T-cell (primary cell): Measurements from ENCODE around the gene FBXO40. TPM values are rescaled to one million over a fixed set of nuclear protein-coding genes. Genes with fewer than 3 reads are reported as not detected.

Experiments
- ATAC-seq, 4 experiments: fragments of 200-7000 bp in 3 of 4; fragments of 150-1000 bp in 1 of 4; cut with Tn5 transposase; replicated peaks in 1 of 4; 1 replicate in 3 of 4; 2 replicates in 1 of 4; pipeline ENCODE4 v1.10.0; 2021; ENCODE audit warnings: moderate library complexity in 3 of 4, mild to moderate bottlenecking in 2 of 4, moderate number of reproducible peaks in 1 of 4
- CTCF ChIA-PET, 2 donors: fragments of 300-600 bp; sonication (Branson Sonifier 250); formaldehyde crosslinking; loops; one replicate each; lab custom pipeline; 2022; ENCODE audit warnings: antibody characterized with exemption in 2 of 2; lab: Charles Lee
- POLR2A ChIA-PET, 2 donors: fragments of 300-600 bp; sonication (Branson Sonifier 250); formaldehyde crosslinking; loops; one replicate each; lab custom pipeline; 2022; ENCODE audit warnings: antibody characterized with exemption in 2 of 2; lab: Charles Lee
- DNase-seq, 35 experiments: peaks; one replicate each; pipeline versions ENCODE4 v3.0.0 to v3.0.0-alpha.2; 2013 to 2023
- H3K27ac ChIP-seq: one replicate; pipeline ENCODE4 v1.5.1; 2013; ENCODE audit warnings: low read length
- H3K27me3 ChIP-seq, 2 experiments: replicated peaks in 1 of 2; 1 replicate in 1 of 2; 2 replicates in 1 of 2; pipeline versions ENCODE4 v1.6.1 to v1.7.0; 2013; ENCODE audit warnings: low read length in 1 of 2, mixed read lengths in 1 of 2; ENCODE audit not compliant: control insufficient read depth in 2 of 2, insufficient read depth in 2 of 2; ENCODE audit errors: extremely low read depth in 1 of 2
- H3K36me3 ChIP-seq, 2 donors: 1 replicate in 1 of 2; 2 replicates in 1 of 2; pipeline versions ENCODE4 v1.6.1 to v1.7.0; 2013; ENCODE audit warnings: low read length in 1 of 2; ENCODE audit not compliant: control insufficient read depth in 2 of 2, insufficient read depth in 1 of 2; ENCODE audit errors: extremely low read depth in 1 of 2
- H3K4me1 ChIP-seq, 2 experiments: 1 replicate in 1 of 2; 2 replicates in 1 of 2; pipeline versions ENCODE4 v1.6.1 to v1.7.0; 2013; ENCODE audit warnings: low read length in 2 of 2, mixed read lengths in 1 of 2; ENCODE audit not compliant: insufficient read depth in 2 of 2, control insufficient read depth in 1 of 2; ENCODE audit errors: extremely low read depth in 1 of 2
- H3K4me3 ChIP-seq, 2 donors: 1 replicate in 1 of 2; 2 replicates in 1 of 2; pipeline versions ENCODE4 v1.5.1 to v1.7.0; 2013; ENCODE audit warnings: mild to moderate bottlenecking in 2 of 2, low read length in 1 of 2, moderate library complexity in 1 of 2; ENCODE audit not compliant: control insufficient read depth in 1 of 2; ENCODE audit errors: extremely low read depth in 1 of 2
- H3K9me3 ChIP-seq: 2 replicates; pipeline ENCODE4 v1.7.0; 2013
- H3K27ac Mint-ChIP-seq, 2 donors: one replicate each; pipeline ENCODE4 v1.8.0; 2020 to 2021; ENCODE audit warnings: mild to moderate bottlenecking in 2 of 2, mixed read lengths in 2 of 2
- H3K27me3 Mint-ChIP-seq, 2 donors: one replicate each; pipeline ENCODE4 v1.8.0; 2021 to 2022; ENCODE audit warnings: mixed read lengths in 2 of 2
- H3K36me3 Mint-ChIP-seq: one replicate; pipeline ENCODE4 v1.8.0; 2021; ENCODE audit warnings: mixed read lengths
- H3K4me1 Mint-ChIP-seq, 3 donors: one replicate each; pipeline ENCODE4 v1.8.0; 2020 to 2022; ENCODE audit warnings: mixed read lengths in 3 of 3, mild to moderate bottlenecking in 1 of 3
- H3K4me3 Mint-ChIP-seq, 3 donors: one replicate each; pipeline ENCODE4 v1.8.0; 2020 to 2022; ENCODE audit warnings: mild to moderate bottlenecking in 3 of 3, mixed read lengths in 3 of 3, moderate library complexity in 3 of 3
- H3K9me3 Mint-ChIP-seq, 3 donors: one replicate each; pipeline ENCODE4 v1.8.0; 2020 to 2022; ENCODE audit warnings: mixed read lengths in 3 of 3
- WGBS: methylation state at CpG from one replicate; pipeline ENCODE4 v1.1.5; 2013; ENCODE audit warnings: missing lambda C conversion rate; ENCODE audit not compliant: insufficient coverage; 5-methylcytosine and 5-hydroxymethylcytosine counted together
- total RNA-seq, 35 experiments: library from RNA in 6 of 35; stranded (reverse) in 6 of 35; fragments of 120-200 nt in 1 of 35; gene quantifications; one replicate each; pipeline versions ENCODE4 v1.2.1 to v1.2.4 and lab custom pipeline; 2013 to 2026

The FBXO40 gene
- total RNA-seq, 5 donors from 2014 or later (not counting 1 experiment from before 2014, with no cell fraction given), result not detected

DNA sequence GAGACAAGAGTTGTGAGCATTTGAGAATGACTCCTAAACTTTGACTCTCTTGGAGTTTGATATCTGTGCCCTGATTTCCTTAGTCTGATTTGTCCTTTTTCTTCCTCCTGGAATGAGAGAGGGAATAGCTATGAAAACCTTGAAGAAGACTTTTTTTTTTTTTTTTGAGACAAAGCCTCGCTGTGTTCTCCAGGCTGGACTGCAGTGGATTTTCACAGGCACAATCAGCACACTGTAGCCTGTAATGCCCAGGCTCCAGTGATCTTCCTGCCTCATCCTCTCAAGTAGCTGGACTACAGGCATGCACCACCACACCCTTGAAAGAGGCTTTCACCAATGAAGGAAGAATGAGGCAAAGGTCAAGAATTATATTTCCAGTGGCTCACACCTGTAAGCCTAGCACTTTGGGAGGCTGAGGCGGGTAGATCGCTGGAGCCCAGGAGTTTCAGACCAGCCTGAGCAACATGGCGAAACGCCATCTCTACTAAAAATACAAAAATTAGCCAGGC is 35.7 kb upstream of the FBXO40 start:
- no peak overlapping the region for H3K4me3 ChIP-seq
- H3K27me3 ChIP-seq, result peaks cover 0 to 9% of the 10 kb centered on the region in 2 experiments
- POLR2A ChIA-PET, result no interaction called here
- H3K4me1 Mint-ChIP-seq, result no peaks in the 10 kb centered on the region
- CTCF ChIA-PET, result interaction anchor here in 1 of 2 donors (0.6 kb wide), 1 partner anchor 1681 kb away, joined by 3 read pairs; no protein-coding TSS in a partner anchor
- WGBS, result 60% methylated on average over 1 of the region's 5 CpGs
- peaks cover 12 to 18% of the 10 kb centered on the region in 2 donors for H3K27me3 Mint-ChIP-seq
- no peaks in the 10 kb centered on the region for H3K36me3 Mint-ChIP-seq
- H3K9me3 ChIP-seq, result no peaks in the 10 kb centered on the region
- DNase-seq (no peak), ATAC-seq (no peak)
- H3K27ac Mint-ChIP-seq, result no peak overlapping the region
- no peak overlapping the region for H3K4me3 Mint-ChIP-seq
- H3K4me1 ChIP-seq, result no peaks in the 10 kb centered on the region
- H3K9me3 Mint-ChIP-seq, result no peaks in the 10 kb centered on the region
- H3K27ac ChIP-seq, result no peak overlapping the region
- H3K36me3 ChIP-seq, result no peaks in the 10 kb centered on the region

DNA sequence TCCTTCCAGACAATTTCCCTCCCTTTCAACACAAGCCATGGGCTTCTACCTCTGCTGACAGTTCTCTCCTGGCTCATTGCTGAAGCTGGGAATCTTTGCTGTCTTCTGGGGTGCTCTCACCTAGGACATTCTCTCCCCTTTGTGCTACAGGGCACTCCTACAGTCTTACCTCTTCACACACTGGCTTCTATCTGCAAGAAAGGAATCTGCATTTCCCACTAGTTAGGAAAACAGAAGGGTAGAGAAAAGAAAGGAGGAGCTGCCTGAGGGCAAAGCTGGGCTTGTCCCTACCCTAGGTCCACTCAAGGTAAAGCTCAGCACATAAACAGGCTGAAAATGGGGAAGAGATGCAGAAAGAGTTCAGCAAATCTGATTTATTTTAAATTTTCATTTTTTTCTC is 31.0 kb upstream of the FBXO40 start:
- Mint-ChIP-seq H3K36me3 (no peaks in the 10 kb centered on the region), H3K9me3 (no peaks in the 10 kb centered on the region), H3K27ac (no peak overlapping the region), H3K4me3 (no peak overlapping the region), H3K4me1 (no peaks in the 10 kb centered on the region), H3K27me3 (peaks cover 14 to 18% of the 10 kb centered on the region in 2 donors)
- DNase-seq (no peak), ATAC-seq (no peak)
- no peaks in the 10 kb centered on the region for H3K4me1 ChIP-seq
- ChIA-PET CTCF (no interaction called here), POLR2A (no interaction called here)
- no peak overlapping the region for H3K4me3 ChIP-seq
- H3K9me3 ChIP-seq, result no peaks in the 10 kb centered on the region
- H3K27ac ChIP-seq, result no peak overlapping the region
- peaks cover 0 to 3% of the 10 kb centered on the region in 2 experiments for H3K27me3 ChIP-seq
- H3K36me3 ChIP-seq, result no peaks in the 10 kb centered on the region

DNA sequence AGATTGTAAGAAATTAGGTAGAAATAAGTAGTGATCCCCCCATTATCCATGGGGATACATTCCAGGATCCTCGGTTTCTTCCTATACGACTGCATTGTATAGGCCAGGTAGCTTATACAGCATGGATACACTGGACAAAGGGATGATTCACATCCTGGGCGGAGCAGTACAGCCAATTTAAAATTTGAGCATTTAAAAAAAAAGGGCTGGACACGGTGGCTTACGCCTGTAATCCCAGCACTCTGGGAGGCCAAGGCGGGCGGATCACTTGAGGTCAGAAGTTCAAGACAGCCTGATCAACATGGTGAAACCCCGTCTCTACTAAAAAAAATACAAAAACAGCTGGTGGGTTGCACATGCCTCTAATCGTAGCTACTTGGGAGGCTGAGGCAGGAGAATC is 26.4 kb upstream of the FBXO40 start:
- ChIA-PET CTCF (no interaction called here), POLR2A (no interaction called here)
- DNase-seq (no peak), ATAC-seq (no peak)
- no peak overlapping the region for H3K27ac Mint-ChIP-seq
- H3K9me3 ChIP-seq, result no peaks in the 10 kb centered on the region
- no peaks in the 10 kb centered on the region for H3K4me1 ChIP-seq
- WGBS, result 85% methylated on average over 4 of the region's 9 CpGs
- no peaks in the 10 kb centered on the region for H3K36me3 Mint-ChIP-seq
- H3K27ac ChIP-seq, result no peak overlapping the region
- no peak overlapping the region for H3K4me3 ChIP-seq
- no peaks in the 10 kb centered on the region for H3K36me3 ChIP-seq
- no peaks in the 10 kb centered on the region for H3K9me3 Mint-ChIP-seq
- H3K27me3 ChIP-seq, result no peaks in the 10 kb centered on the region
- no peaks in the 10 kb centered on the region for H3K4me1 Mint-ChIP-seq
- H3K27me3 Mint-ChIP-seq, result peaks cover 5% of the 10 kb centered on the region in 2 donors
- H3K4me3 Mint-ChIP-seq, result no peak overlapping the region

DNA sequence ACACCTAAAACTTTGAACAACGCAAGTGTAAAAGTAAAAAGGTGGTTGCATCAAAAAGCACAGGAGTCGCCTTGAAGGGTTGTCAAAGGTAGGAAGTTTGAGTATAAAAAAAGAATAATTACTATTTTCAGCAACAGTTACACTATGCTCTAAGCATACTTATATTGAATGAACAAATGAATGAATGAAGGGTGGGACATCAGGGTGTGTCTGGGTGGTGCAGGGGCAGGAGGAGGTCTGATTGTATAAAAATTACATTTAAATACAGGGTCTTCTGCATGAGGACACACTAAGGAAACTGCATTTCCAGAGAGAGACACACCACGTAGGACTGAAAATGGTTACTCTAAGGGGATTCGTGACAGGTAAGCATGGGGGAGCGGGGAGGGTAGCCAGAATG is 25.5 kb upstream of the FBXO40 start, which contains the start of gene ARGFX:
ARGFX (plus strand) TSS at position 301 of the 400 bp plus-strand sequence. CDS start 2,765 bp downstream, outside the sequence.
- H3K27me3 Mint-ChIP-seq, result peaks cover 0 to 5% of the 10 kb centered on the region in 2 donors
- POLR2A ChIA-PET, result no interaction called here
- WGBS, result 100% methylated on average over 1 of the region's 5 CpGs
- DNase-seq, result no peak
- H3K36me3 Mint-ChIP-seq, result no peaks in the 10 kb centered on the region
- H3K9me3 Mint-ChIP-seq, result no peaks in the 10 kb centered on the region
- Histone ChIP-seq H3K27ac (no peak within 1 kb of the TSS), H3K4me1 (no peaks in the 10 kb centered on the region), H3K27me3 (no peaks in the 10 kb centered on the region), H3K9me3 (no peaks in the 10 kb centered on the region), H3K4me3 (no peak within 1 kb of the TSS), H3K36me3 (no peaks in the 10 kb centered on the region)
- CTCF ChIA-PET, result no interaction called here
- ATAC-seq, result no peak
- no peaks in the 10 kb centered on the region for H3K4me1 Mint-ChIP-seq
- no peak within 1 kb of the TSS for H3K27ac Mint-ChIP-seq
- H3K4me3 Mint-ChIP-seq, result no peak within 1 kb of the TSS

DNA sequence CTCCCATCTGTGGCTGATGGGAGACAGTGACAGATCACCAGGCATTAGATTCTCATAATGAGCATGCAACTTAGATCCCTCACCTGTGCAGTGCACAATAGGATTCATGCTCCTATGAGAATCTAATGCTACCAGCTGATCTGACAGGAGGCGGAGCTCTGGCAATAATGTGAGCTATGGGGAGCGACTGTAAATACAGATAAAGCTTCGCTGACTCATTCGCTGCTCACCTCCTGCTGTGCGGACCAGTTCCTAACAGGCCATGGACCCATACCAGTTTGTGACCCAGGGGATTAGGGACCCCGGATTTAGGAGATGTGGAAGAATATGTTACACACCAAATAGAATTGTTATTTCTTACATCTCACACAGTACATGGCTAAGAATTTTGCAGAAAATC is 18.7 kb upstream of the FBXO40 start:
- DNase-seq (no peak), ATAC-seq (no peak)
- Mint-ChIP-seq H3K9me3 (no peaks in the 10 kb centered on the region), H3K4me3 (no peak overlapping the region), H3K27me3 (peaks cover 0 to 7% of the 10 kb centered on the region in 2 donors), H3K4me1 (no peaks in the 10 kb centered on the region), H3K36me3 (no peaks in the 10 kb centered on the region), H3K27ac (no peak overlapping the region)
- no CpG with 5 or more reads among the region's 6 CpGs for whole genome bisulfite sequencing
- Histone ChIP-seq H3K36me3 (no peaks in the 10 kb centered on the region), H3K27ac (no peak overlapping the region), H3K4me1 (no peaks in the 10 kb centered on the region), H3K27me3 (peaks cover 0 to 2% of the 10 kb centered on the region in 2 experiments), H3K9me3 (no peaks in the 10 kb centered on the region), H3K4me3 (no peak overlapping the region)
- ChIA-PET CTCF (no interaction called here), POLR2A (no interaction called here)

DNA sequence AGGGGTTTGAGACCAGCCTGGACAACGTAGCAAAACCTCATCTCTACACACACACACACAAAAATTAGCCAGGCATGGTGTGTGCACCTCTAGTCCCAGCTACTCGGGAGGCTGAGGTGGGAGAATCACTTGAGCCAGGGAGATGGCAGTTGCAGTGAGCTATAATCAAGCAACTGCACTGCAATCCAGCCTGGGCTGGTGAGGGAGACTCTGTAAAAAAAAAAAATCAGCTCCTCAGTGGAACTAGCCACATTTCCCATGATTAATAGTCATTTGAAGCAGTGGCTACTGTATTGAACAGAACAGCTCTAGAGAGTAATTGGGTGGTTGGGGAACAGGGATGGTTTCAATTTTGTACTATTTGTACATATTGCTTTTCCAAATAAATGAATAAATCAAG is 11.5 kb upstream of the FBXO40 start:
- no peaks in the 10 kb centered on the region for H3K36me3 ChIP-seq
- no CpG with 5 or more reads among the region's 2 CpGs for WGBS
- CTCF ChIA-PET, result no interaction called here
- H3K4me1 ChIP-seq, result no peaks in the 10 kb centered on the region
- Mint-ChIP-seq H3K27ac (no peak overlapping the region), H3K9me3 (no peaks in the 10 kb centered on the region), H3K27me3 (peaks cover 17 to 21% of the 10 kb centered on the region in 2 donors), H3K36me3 (no peaks in the 10 kb centered on the region), H3K4me1 (no peaks in the 10 kb centered on the region), H3K4me3 (no peak overlapping the region)
- no peak overlapping the region for H3K27ac ChIP-seq
- ATAC-seq (no peak), DNase-seq (no peak)
- H3K9me3 ChIP-seq, result no peaks in the 10 kb centered on the region
- POLR2A ChIA-PET, result no interaction called here
- peaks cover 0 to 12% of the 10 kb centered on the region in 2 experiments for H3K27me3 ChIP-seq
- no peak overlapping the region for H3K4me3 ChIP-seq

DNA sequence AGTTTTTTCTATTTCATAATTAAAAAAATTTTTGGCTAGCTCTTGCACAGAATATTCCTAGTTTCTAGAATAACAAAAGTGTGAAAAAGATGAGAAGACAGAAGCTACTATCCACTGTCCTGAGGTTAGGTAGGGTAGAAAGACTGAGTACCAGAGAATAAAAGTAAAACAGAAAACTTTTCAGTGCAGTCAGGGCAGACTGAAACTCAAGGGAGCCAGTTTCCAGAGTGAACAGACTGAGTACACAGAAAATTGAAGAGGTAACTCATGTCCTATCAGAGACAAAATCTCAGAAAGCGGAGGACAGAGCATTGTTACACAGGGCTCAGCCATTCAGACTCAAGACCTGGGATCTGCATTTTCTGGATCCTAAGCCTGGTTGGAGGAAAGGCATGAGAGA is 8.8 kb upstream of the FBXO40 start:
- ChIA-PET POLR2A (interaction anchor here in 1 of 2 donors (0.6 kb wide), 1 partner anchor 22 kb away, joined by 6 read pairs; no protein-coding TSS in a partner anchor), CTCF (no interaction called here)
- no peaks in the 10 kb centered on the region for H3K4me1 Mint-ChIP-seq
- peaks cover 0 to 23% of the 10 kb centered on the region in 2 experiments for H3K27me3 ChIP-seq
- H3K27me3 Mint-ChIP-seq, result peaks cover 17 to 21% of the 10 kb centered on the region in 2 donors
- H3K36me3 Mint-ChIP-seq, result no peaks in the 10 kb centered on the region
- H3K4me3 ChIP-seq, result no peak overlapping the region
- no peaks in the 10 kb centered on the region for H3K36me3 ChIP-seq
- no peaks in the 10 kb centered on the region for H3K9me3 ChIP-seq
- H3K4me3 Mint-ChIP-seq, result no peak overlapping the region
- no peak for ATAC-seq
- 83% methylated on average over 1 of the region's 1 CpG for WGBS
- no peak for DNase-seq
- H3K4me1 ChIP-seq, result no peaks in the 10 kb centered on the region
- H3K27ac Mint-ChIP-seq, result no peak overlapping the region
- no peaks in the 10 kb centered on the region for H3K9me3 Mint-ChIP-seq
- H3K27ac ChIP-seq, result no peak overlapping the region
